Hematopoietic multipotent progenitor cell treated with erythropoietin and hydrocortisone succinate and interleukin-3 and kit ligand, for 17 days (in vitro differentiated cells): ENCODE measurements around the gene ABCB11.
"Not testable (repeated sequence)": the region's sequence is repeated elsewhere in the genome, so short reads cannot be mapped to it uniquely, and the experiment has no call there.

Experiments
- DNase-seq: peaks from one replicate; pipeline ENCODE4 v3.0.0-alpha.2; 2015; ENCODE audit warnings: low spot score

The ABCB11 gene

DNA sequence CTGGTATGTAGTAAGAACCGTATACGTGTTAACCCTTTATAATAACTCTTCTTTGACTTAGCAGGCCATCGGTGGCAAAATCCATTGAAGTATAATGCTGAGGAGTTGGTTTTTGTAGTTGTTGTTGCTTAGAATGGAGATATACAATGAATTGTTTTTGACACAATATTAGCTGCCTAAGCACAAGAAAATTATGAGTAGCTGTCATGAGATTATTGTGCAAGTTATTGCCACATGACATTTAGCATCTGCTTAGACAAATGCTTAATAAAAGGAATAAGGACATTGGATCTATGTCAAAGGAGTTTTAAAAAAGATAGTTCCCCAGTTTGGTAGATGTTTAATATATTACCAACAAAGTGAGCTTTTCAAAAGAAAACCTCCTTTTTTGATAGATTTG is 59.9 kb downstream of the ABCB11 start:
- no peak for DNase-seq

DNA sequence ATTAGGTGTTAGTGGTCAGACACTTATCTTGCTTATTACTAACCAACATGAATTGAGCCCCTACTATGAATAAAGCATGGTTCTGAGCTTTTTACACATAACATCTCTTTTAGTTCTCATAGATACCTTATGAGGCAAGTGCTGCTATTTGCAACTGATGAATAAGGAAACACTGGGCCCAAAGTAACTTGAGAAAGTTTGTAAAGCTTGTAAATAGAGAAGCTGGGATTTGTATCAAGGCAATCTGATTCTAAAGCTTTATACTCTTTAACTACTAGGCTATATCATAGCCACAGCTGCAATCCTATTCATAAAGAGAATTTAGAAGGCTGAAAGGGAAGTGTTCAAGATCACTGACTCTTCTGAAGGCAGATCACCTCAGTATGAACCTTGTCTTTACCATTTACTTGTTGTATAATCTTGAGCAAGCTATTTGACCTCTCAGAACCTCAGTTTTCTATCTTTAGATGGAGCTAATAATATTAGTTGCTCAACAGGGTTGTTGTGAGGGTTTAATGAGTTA is 60.4 kb downstream of the ABCB11 start:
- DNase-seq, result no peak

DNA sequence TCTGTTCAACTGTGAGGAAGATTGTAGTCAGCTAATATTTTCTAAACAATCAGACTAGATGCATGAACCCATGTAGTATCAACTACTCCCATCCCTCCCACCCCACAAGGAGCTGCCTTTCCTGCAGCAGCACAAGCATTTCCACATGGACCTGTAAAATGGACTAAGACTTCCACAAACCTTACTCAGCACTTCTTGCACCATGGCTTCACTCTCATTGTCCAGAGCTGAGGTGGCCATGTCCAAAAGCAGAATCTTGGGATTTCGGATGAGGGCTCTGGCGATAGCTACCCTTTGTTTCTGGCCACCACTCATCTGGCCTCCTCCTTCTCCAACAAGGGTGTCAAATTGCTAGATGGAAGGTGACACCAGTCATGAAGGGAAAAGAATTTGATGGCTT is 61.3 kb downstream of the ABCB11 start:
- DNase-seq, result no peak

DNA sequence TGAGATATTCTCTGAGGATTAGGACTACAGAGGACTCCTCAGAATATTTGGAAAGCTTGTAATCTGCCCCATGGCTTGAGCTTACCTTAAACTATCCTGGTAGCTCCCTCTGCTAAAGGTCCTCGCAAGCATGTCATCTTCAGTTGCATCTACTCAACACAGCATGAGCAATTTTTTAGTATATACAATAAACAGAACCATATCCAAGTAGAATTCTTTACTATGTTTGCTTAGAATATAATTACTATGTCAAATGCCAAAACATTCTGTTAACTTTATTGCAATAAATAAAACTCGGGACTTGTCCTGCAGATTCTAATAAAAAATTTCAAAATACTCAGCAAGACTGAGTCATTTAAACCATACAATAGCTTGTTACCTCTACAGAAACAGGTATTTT is 62.8 kb downstream of the ABCB11 start:
- DNase-seq, result no peak

DNA sequence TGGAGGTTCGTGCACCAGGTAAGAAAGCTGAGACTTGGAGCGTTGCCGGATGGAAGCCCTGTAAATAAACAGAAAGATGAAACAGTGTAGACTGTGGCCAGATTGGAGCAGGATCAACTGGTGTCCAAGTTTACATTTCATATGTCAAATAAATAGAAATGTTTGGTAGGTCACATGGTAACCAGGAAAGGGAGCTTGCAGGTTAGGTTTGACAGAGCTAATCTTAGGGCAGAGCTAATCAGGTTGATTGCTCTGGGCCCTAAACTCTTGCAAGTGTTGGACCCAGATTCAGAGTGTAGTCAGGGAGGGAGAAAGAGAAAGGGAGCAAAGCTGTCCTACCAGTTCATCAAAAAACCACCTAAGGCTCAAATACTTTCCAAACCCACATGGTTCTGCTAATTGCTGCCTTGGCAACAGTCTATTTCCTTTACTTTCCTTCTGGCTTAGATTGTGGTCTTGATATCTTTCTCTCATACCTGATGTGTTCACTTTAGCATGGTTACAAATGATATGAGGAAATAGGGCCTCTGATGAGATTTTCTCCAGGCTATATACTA is 66.8 kb downstream of the ABCB11 start:
- no peak for DNase-seq

DNA sequence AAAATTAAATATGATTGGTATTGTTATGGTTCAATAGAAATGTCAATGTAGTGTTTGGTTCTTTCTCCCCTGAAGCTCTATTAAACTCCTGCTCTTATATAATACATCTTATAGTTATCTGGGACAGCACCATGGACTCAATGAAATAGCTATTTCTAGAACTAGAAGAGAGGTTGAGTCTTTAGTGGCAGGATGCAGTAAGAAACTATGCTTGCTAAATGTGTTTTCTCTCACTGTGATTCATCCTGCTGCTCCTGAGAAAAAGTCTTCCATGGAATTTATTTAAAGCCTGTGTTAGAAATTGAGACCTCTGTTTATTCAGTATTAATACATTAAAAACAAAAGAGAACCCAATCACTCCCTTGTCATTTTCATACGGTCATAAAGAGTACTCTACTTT is 68.5 kb downstream of the ABCB11 start:
- no peak for DNase-seq

DNA sequence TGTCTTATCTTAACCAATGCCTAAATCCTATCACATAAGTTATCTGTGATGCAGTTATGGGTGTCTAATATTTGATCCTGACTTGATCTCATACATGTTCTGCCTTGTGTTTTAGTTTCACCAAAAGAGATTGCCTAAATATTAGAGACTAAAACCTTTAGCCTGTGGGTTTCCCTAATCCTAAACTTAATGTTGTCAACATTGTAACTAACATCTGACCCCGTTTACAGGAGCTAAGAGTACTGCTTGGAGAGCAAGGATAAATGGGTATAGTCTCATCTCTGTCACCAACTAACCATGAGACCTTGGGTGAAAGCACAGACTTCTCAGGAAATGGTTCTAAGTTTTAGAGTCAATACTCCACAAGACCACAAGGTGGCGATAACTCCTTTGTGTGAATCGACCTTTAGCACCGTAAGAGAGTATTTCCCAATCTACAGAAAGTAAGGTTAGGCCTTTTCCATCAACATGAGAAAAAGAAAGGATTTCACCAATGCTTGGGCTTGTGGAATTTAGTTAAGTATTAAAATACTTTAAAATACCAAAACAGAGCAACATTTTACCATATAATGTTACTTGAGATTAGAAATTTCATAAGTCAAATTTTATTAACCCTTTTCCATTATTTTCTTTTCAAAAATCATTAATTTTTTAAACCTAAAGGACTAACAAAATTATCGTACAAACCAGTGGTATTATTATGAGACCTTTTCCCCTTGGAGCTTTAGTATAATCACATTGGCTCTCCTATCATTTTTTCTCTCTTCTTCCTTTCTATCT is 69.5 kb downstream of the ABCB11 start:
- DNase-seq, result peak; percentile 67

DNA sequence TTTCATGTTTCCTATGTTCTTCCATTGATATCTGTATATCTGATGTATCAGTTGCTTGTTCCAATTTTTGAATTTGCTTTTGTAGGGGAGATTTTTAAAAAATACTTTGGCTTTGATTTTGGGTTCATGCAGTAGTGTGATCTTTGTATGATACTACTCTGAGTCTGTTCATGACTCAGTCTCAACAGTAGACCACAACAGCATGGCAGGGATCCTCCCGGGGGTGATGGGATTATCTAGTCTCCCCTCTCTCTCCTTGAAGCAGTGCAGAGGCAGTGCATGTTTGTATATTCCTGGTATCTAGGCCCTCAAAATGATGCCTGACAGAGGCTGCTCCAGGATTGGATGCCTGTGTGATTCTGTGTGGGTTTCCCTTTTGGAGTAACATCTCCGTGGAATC is 74.7 kb downstream of the ABCB11 start:
- DNase-seq, result no peak

DNA sequence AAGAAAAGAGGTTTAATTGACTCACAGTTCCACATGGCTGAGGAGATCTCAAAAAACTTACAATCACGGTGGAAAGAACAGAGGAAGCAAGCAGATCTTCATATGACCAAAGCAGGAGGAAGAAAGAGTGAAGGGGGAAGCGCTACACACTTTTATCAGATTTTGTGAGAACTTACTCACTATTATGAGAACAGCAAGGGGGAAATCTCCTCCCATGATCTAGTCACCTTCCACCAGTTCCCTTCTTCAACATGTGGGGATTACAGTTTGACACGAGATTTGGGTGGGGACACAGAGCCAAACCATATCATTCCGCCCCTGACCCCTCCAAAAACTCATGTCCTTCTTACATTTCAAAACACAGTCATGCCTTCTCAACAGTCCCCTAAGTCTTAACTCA is 75.8 kb downstream of the ABCB11 start:
- DNase-seq, result no peak

DNA sequence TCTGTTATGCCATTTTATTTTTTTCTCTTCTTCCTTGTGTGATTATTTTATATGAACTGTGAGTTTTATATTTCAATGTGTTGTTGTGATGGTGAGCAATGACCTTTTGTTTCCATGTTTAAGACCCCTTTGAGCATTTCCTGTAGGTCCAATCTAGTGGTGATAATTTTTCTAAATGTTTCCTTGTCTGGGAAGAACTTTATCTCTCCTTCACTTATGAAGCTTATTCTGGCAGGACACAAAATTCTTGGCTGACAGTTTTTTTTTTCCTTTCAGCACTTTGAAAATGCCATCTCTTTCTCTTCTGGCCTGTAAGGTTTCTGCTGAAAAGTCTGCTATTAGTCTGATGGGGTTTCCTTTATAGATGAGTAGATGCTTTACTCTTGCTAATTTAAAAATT is 76.9 kb downstream of the ABCB11 start:
- DNase-seq, result no peak

DNA sequence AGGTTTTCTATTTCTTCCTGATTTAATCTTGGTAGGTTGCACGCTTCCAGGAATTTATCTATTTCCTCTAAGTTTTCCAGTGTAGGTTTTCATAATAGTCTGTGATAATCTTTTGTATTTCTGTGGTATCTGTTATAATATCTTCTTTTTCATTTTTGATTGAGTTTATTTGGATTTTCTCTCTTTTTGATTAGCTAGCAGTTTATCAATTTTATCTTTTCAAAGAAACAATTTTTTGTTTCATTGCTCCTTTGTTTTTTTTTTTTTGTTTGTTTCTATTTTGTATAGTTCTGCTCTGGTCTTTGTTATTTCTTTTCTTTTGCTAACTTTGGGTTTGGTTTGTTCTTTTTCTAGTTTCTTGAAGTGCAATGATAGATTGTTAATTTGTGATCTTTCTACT is 78.7 kb downstream of the ABCB11 start:
- DNase-seq, result no peak

DNA sequence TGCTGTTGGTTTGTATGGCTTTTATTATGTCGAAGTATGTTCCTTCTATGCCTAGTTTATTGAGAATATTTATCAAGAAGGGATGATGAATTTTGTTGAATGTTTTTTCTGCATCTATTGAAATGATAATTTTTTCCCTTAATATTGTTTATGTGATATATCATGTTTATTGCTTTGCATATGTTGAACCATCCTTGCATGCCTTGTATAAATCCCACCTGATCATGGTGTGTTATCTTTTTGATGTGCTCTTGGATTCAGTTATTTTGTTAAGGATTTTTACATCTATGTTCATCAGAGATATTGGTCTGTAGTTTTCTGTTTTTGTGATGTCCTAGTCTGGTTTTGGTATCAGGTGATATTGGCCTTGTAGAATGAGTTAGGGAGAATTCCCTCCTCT is 79.3 kb downstream of the ABCB11 start:
- DNase-seq, result no peak

DNA sequence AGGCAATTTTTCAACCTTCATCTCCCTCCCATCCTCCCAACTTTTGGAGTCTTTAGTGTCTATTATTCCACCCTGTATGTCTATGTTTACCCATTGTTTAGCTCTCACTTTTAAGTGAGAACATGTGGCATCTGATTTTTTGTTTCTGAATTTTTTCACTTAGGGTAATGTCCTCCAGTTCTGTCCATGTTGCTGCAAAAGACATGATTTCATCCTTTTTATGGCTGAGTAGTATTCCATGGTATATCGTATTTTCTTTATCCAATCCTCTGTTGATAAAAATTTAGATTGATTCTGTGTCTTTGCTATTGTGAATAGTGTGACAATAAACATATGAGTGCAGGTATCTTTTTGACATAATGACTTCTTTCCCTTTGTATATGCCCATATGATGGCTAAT is 81.8 kb downstream of the ABCB11 start:
- DNase-seq, result no peak

DNA sequence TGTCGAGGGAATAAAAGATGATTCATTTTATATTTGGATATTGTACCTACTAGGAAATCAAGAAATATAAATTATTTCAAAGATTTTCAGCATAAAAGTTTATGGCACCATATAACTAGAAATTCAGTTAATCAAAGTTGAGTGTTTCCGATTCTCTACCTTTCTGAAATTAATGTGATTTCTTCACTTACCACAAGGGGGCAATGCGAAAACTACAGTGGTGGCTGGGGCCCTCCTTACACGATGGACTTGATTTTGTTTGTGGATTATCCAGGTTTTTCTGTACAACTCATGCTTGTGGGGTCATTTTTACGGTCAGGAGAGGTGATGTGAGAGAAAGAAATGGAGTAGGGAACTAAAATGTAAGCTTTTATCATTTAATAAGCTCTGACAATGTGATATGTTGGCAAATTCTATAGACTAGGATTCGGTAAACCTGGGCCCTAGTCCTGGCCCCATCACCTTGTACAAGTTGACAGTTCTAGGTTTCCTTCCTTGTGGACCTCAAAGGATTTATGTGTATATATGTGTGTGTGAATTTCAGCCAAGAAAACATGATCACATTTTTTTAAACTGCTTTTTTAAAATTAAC is 82.4 kb downstream of the ABCB11 start:
- DNase-seq, result no peak

DNA sequence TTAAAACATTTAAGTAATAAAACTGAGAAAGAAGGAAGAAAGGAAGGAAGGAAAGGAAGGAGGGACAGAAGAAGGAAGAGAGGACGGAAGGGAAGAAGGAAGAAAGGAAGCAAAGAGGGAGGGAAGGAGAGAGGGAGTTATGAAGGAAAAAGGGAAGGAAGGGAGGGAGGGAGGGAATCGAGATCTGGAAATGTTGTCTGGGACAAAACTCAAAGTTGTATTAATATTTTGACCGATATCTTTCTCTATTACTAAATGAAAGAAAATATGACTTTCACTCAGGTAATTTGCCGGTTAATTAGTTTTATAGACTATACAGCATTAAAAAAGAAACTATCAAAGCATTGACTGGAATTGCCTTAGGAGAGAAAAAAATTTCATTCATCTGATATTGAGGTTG is 85.6 kb downstream of the ABCB11 start:
- DNase-seq, result no peak

DNA sequence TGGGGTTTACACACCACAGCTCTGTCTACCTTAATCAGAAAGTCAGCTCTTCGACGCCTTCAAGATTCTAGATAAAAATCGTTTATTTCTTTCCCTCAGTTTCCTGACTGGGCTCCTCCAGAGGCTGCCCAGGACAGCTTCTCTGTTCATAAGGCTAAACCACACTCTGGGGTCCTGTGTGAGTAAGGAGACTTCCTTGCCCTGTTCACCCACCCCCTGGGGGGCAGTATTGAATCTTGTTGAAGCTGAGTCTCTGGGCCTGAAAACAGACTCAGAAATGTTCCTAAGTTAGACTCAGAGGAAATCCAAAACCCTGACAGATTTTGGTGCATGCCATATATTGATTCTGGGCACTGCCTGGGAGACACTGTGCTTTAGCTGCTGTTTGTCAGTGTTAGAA is 87.1 kb downstream of the ABCB11 start:
- DNase-seq, result no peak

DNA sequence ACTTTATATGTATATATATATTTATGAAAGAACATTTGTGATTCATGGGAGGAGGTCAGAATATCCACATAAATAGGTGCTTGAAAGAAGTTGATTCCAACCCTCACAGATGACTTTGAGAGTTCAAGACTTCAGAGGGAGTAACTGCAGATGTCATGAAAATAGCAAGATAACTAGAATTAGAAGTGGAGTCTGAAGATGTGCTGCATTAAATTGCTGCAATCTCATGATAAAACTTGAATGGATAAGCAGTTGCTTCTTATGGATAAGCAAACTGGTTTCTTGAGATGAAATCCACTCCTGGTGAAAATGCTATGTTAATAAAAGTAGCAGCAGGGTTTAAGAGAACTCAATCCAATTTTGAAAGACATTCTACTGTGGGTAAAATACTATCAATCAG is 89.8 kb downstream of the ABCB11 start:
- DNase-seq, result no peak

DNA sequence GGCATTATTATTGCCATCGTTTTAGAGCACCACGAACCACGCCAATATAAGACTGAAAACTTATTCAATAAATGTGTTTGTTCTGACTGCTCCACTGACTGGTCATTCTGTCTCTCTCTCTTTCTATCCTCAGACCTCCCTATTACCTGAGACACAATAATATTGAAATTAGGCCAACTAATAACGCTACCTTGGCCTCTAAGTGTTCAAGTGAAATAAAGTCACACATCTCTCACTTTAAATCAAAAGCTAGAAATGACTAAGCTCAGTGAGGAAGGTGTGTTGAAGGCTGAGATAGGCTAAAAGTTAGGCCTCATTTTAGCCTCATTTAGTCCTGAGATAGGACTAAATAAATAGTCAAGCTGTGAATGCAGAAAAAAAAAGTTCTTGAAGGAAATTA is 91.2 kb downstream of the ABCB11 start:
- no peak for DNase-seq

DNA sequence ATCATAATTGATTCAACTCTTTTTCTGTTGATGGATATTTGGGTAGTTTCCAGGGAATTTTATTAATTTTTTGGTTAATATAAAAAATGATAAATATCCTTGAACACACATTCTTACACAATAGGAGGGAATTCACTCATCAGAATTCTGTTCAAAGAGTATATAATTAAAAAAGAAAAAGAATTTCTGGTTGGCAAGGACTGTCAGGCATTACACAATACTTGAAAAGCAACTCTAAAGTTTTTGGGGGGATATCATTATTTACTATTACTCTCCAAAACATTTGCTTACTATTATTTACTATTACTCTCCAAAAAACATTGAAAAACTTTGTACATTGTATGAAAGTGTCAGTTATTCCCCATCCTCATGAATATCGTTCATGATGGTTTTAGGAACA is 92.1 kb downstream of the ABCB11 start:
- no peak for DNase-seq

DNA sequence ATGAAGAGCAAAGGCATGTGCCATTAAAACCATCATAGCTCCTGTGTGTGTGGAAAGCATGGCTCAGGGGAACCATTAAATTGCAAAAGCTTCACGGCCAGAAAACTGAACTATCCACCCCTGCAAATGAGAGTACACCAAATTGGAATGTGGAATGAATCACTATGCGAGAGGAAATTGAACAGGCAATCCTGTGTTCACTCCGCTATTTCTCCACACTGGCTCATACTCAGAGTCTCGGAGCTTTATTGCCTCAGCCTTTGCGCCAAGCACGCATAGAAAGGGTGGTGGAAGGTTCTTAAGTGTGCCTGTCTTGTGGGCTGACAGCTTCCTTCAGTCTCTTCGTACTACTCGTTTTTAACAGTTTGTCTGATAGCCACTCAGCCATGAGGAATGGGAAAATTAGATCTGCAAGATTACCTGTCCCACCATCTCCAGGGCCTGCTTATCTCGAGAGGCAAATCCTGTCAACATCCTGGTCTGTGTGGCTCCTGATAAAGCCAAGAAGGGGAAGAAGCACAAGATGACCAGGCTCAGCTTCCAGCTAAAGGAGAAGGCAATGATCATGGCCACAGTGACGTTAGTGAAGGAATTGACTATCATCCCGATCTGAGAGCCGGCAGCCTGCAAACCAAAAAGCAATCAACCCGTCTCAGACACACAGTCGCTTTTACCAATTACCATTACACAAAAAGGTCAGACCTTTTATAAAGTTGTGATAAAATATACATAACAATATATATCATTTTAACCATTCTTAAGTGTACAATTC is 95.1 kb downstream of the ABCB11 start:
- no peak for DNase-seq

DNA sequence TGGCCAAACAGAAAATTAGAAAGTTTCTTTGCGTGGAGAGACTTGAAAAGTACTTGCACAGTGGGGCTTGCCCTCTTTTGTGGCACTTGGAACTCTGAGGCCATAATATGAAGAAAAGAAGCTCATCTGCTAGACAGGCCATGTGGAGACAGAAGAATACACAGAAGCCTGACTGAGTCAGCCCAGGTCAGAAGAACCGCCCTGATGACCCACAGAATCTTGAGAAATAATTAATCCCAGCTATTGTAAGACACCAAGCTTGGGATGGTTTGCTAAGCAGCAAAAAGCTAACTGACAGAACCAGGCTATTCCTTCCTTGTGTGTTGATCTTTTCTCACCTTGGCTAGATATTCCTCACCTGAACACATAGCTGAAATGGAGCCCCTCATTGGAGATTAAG is 96.3 kb downstream of the ABCB11 start:
- no peak for DNase-seq

DNA sequence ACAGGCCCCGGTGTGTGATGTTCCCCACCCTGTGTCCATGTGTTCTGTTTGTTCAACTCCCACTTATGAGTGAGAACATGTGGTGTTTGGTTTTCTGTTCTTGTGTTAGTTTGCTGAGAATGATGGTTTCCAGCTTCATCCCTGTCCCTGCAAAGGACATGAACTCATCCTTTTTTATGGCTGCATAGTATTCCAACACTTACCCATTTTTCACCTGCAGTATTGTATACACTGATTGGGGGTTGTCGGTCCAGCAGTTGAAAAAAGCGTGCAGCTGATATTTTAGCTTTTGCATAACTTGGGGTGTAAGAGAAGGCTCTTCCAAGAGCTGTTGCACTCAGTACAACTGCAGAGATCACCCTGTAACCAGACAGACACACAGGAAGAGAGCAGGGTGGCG is 99.0 kb downstream of the ABCB11 start:
- not testable (repeated sequence) for DNase-seq

DNA sequence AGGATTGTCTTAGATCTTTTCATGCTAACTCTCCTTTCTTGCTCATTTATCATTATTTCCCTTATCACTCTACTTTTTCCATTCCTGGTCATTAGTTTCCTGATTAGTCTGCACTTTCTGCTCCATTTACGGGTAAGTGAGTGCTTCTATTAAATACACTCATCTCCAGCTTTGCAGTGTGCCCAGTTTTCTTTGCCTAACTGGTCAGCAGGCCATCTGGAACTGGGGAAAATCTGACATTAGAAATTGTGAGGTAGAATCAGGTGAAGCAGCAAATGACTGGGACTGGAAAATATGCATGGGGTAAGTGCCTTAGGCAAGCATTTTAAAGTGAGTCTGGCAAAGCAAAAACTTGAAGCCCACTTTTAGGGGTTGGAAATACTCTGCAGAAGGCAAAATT is 100.9 kb downstream of the ABCB11 start:
- no peak for DNase-seq
